PC-3 (cell line): ENCODE results near the gene NOP9. TPM values are rescaled to one million over a fixed set of nuclear protein-coding genes. Genes with fewer than 3 reads are reported as not detected.

ENCODE experiments used
- ATAC-seq: fragments of 200-7000 bp; cut with Tn5 transposase; 2 replicates; pipeline ENCODE4 v1.9.1; 2020; ENCODE audit warnings: mild to moderate bottlenecking, moderate library complexity
- BruUV-seq: library from RNA; stranded (reverse); fragments of 400-500 nt; replicated peaks from 2 replicates; lab custom pipeline; 2021; lab: Mats Ljungman, UMichigan
- CTCF ChIA-PET: fragments of 300-600 bp; sonication (Branson Sonifier 250); formaldehyde crosslinking; loops from one replicate; lab custom pipeline; 2022; ENCODE audit warnings: antibody characterized with exemption; lab: Charles Lee
- POLR2A ChIA-PET: fragments of 300-600 bp; sonication (Branson Sonifier 250); formaldehyde crosslinking; loops from one replicate; lab custom pipeline; 2022; ENCODE audit warnings: antibody characterized with exemption; ENCODE audit not compliant: unreplicated experiment; lab: Charles Lee
- DNase-seq: peaks from one replicate; pipeline ENCODE4 v3.0.0-alpha.2; 2015
- H2AFZ ChIP-seq: fragments of 300-600 bp; sonication (generic); 2 replicates; pipeline ENCODE4 v1.6.0; 2016; ENCODE audit warnings: antibody characterized with exemption, low read length
- H3F3A ChIP-seq: fragments of 300-600 bp; sonication (generic); one replicate; pipeline ENCODE4 v1.6.0; 2017; ENCODE audit warnings: antibody characterized with exemption, low read length, control low read depth, mild to moderate bottlenecking; ENCODE audit not compliant: unreplicated experiment
- H3K27ac ChIP-seq: fragments of 300-600 bp; sonication (generic); 2 replicates; pipeline ENCODE4 v1.5.1; 2016; ENCODE audit warnings: mild to moderate bottlenecking, low read length
- H3K27me3 ChIP-seq: fragments of 300-600 bp; sonication (generic); 2 replicates; pipeline ENCODE4 v1.6.1; 2016; ENCODE audit warnings: low read length, mixed read lengths
- H3K36me3 ChIP-seq: fragments of 300-600 bp; sonication (generic); 2 replicates; pipeline ENCODE4 v1.6.1; 2016; ENCODE audit warnings: low read depth, mixed run types, low read length, mixed read lengths
- H3K4me1 ChIP-seq: fragments of 300-600 bp; sonication (generic); 2 replicates; pipeline ENCODE4 v1.5.1; 2016; ENCODE audit warnings: low read length; ENCODE audit not compliant: insufficient read depth
- H3K4me2 ChIP-seq: fragments of 300-600 bp; sonication (generic); 2 replicates; pipeline ENCODE4 v1.6.0; 2016; ENCODE audit warnings: low read length
- H3K4me3 ChIP-seq: fragments of 300-600 bp; sonication (generic); 2 replicates; pipeline ENCODE4 v1.5.1; 2016; ENCODE audit warnings: mild to moderate bottlenecking, low read length, mixed read lengths
- H3K79me2 ChIP-seq: fragments of 300-600 bp; sonication (generic); 2 replicates; pipeline ENCODE4 v1.6.1; 2017; ENCODE audit warnings: low read length, mixed read lengths
- H3K9ac ChIP-seq: fragments of 300-600 bp; sonication (generic); 2 replicates; pipeline ENCODE4 v1.6.0; 2016; ENCODE audit warnings: mild to moderate bottlenecking, low read length
- H3K9me2 ChIP-seq: fragments of 300-600 bp; sonication (generic); replicated peaks from 2 replicates; pipeline ENCODE4 v1.6.1; 2016; ENCODE audit warnings: mixed run types, low read length, mixed read lengths
- H3K9me3 ChIP-seq: fragments of 300-600 bp; sonication (generic); 2 replicates; pipeline ENCODE4 v1.6.1; 2016; ENCODE audit warnings: low read length, mixed read lengths
- H4K20me1 ChIP-seq: fragments of 300-600 bp; sonication (generic); 2 replicates; pipeline ENCODE4 v1.6.1; 2016; ENCODE audit warnings: low read length, mixed read lengths
- CTCF ChIP-seq: fragments of 300-600 bp; sonication (generic); conservative IDR thresholded peaks from 2 replicates; pipeline ENCODE4 v1.5.1; 2017; ENCODE audit warnings: antibody characterized with exemption, low read depth, mild to moderate bottlenecking, low read length
- EZH2 ChIP-seq: fragments of 300-600 bp; sonication (generic); IDR thresholded peaks from one replicate; pipeline ENCODE4 v1.6.1; 2017; ENCODE audit warnings: antibody characterized with exemption, mild to moderate bottlenecking, low read length; ENCODE audit not compliant: unreplicated experiment
- EZH2phosphoT487 ChIP-seq: fragments of 300-600 bp; sonication (generic); IDR thresholded peaks from 2 replicates; pipeline ENCODE4 v1.6.1; 2018; ENCODE audit warnings: mild to moderate bottlenecking, antibody characterized with exemption, low read length, borderline replicate concordance
- intact Hi-C: fragments of 100-400 bp; cut with micrococcal nuclease; formaldehyde crosslinking; loops from 2 replicates; pipeline ENCODE4 v1.9.0; 2023
- total RNA-seq: library from RNA; depleted of rRNA; stranded (reverse); fragments of >200 nt; gene quantifications from 2 replicates; pipeline ENCODE4 v1.2.3, GENCODE V29; 2014

The NOP9 gene
- total RNA-seq, 1 experiment from 2014 or later, result 30.4 TPM

GRCh38 chr14:24258548-24259265 is 40.9 kb upstream of the NOP9 start:
- Histone ChIP-seq H3K27me3 (no peaks in the 10 kb centered on the region), H4K20me1 (no peaks in the 10 kb centered on the region), H3K36me3 (no peaks in the 10 kb centered on the region), H3K9ac (no peak overlapping the region), H3K79me2 (no peaks in the 10 kb centered on the region), H3K27ac (no peak overlapping the region), H3K4me3 (no peak overlapping the region), H3K4me2 (no peak overlapping the region), H3F3A (no peaks in the 10 kb centered on the region), H3K4me1 (peaks cover 8% of the 10 kb centered on the region; the same call in 1 of the 2 replicates), H3K9me3 (no peaks in the 10 kb centered on the region), H2AFZ (no peak overlapping the region), H3K9me2 (no peaks in the 10 kb centered on the region)
- TF ChIP-seq CTCF (no peak), EZH2phosphoT487 (no peak)
- DNase-seq (no peak), ATAC-seq (no peak)
- BruUV-seq, result no TSS peak
- ChIA-PET CTCF (no interaction called here), POLR2A (no interaction called here)
- intact Hi-C loops, result no loop called here

GRCh38 chr14:24259282-24260025 is 40.2 kb upstream of the NOP9 start:
- no peak overlapping the region for H3K4me3 ChIP-seq
- H3K36me3 ChIP-seq, result no peaks in the 10 kb centered on the region
- no peaks in the 10 kb centered on the region for H3K79me2 ChIP-seq
- ATAC-seq (peak; percentile 66), DNase-seq (peak; percentile 56)
- no peaks in the 10 kb centered on the region for H3K27me3 ChIP-seq
- H3F3A ChIP-seq, result no peaks in the 10 kb centered on the region
- TF ChIP-seq EZH2phosphoT487 (no peak), CTCF (no peak), EZH2 (no peak)
- peaks cover 8% of the 10 kb centered on the region; the same call in 1 of the 2 replicates for H3K4me1 ChIP-seq
- CTCF ChIA-PET, result no interaction called here
- H3K9me3 ChIP-seq, result no peaks in the 10 kb centered on the region
- H2AFZ ChIP-seq, result no peak overlapping the region
- no peaks in the 10 kb centered on the region for H3K9me2 ChIP-seq
- no TSS peak for BruUV-seq
- no peak overlapping the region for H3K27ac ChIP-seq
- no peak overlapping the region for H3K9ac ChIP-seq
- no peaks in the 10 kb centered on the region for H4K20me1 ChIP-seq
- intact Hi-C loops, result no loop called here
- no peak overlapping the region for H3K4me2 ChIP-seq
- POLR2A ChIA-PET, result interaction anchor here (0.6 kb wide), 1 partner anchor 12 kb away, joined by 6 read pairs; the partner anchor contains the start of gene RABGGTA
